CD4-positive, alpha-beta T cell treated with Interleukin-4 for 4 hours (primary cell): Measurements from ENCODE around the gene REV1.
"Not testable (repeated sequence)": the region's sequence is repeated elsewhere in the genome, so short reads cannot be mapped to it uniquely, and the experiment has no call there.

Source experiments
- DNase-seq: peaks from one replicate; pipeline ENCODE4 v3.0.0-alpha.2; 2020

Gene REV1

GRCh38 chr2:99399795-99400194 is 90.0 kb downstream of the REV1 start:
- DNase-seq: no peak

GRCh38 chr2:99399063-99399462 is 90.8 kb downstream of the REV1 start:
- no peak for DNase-seq

- DNase-seq: no peak
Observed at GRCh38 chr2:99398303-99398702, 91.5 kb downstream of the REV1 start.

- no peak for DNase-seq
Observed at GRCh38 chr2:99397266-99397920, 92.4 kb downstream of the REV1 start.

- no peak for DNase-seq
Observed at GRCh38 chr2:99395589-99396130, 94.2 kb downstream of the REV1 start.

- DNase-seq: no peak
Observed at GRCh38 chr2:99389946-99390345, 99.9 kb downstream of the REV1 start.

- DNase-seq: no peak
Observed at GRCh38 chr2:99389371-99389770, 100.4 kb downstream of the REV1 start.

- DNase-seq: no peak
Observed at GRCh38 chr2:99388892-99389291, 100.9 kb downstream of the REV1 start.

GRCh38 chr2:99386011-99386410 is 103.8 kb downstream of the REV1 start:
- no peak for DNase-seq

- DNase-seq: no peak
Observed at GRCh38 chr2:99382143-99382542, 107.7 kb downstream of the REV1 start.

- DNase-seq: no peak
Observed at GRCh38 chr2:99380376-99381010, 109.3 kb downstream of the REV1 start.

- no peak for DNase-seq
Observed at GRCh38 chr2:99377879-99378278, 111.9 kb downstream of the REV1 start.

- no peak for DNase-seq
Observed at GRCh38 chr2:99376254-99376864, 113.5 kb downstream of the REV1 start.

GRCh38 chr2:99374747-99375146 is 115.1 kb downstream of the REV1 start:
- no peak for DNase-seq

GRCh38 chr2:99373144-99373543 is 116.7 kb downstream of the REV1 start:
- no peak for DNase-seq

GRCh38 chr2:99368854-99369253 is 121.0 kb downstream of the REV1 start:
- DNase-seq: not testable (repeated sequence)

GRCh38 chr2:99365661-99366060 is 124.2 kb downstream of the REV1 start:
- DNase-seq: no peak

- DNase-seq: no peak
Observed at GRCh38 chr2:99356853-99357252, 133.0 kb downstream of the REV1 start.

- DNase-seq: not testable (repeated sequence)
Observed at GRCh38 chr2:99354825-99355224, 135.0 kb downstream of the REV1 start.

- DNase-seq: no peak
Observed at GRCh38 chr2:99354070-99354469, 135.7 kb downstream of the REV1 start.
